HEK293T (cell line): ENCODE results near the gene RGN.
"Not testable (repeated sequence)": the region's sequence is repeated elsewhere in the genome, so short reads cannot be mapped to it uniquely, and the experiment has no call there.

Experiments used
- CTCF ChIA-PET: fragments of 350-600 bp; formaldehyde crosslinking; extraction: SDS; loops from one replicate; lab custom pipeline; 2021; ENCODE audit warnings: antibody characterized with exemption, inconsistent platforms; lab: Yijun Ruan, JAX
- POLR2A ChIA-PET: fragments of 350-600 bp; formaldehyde crosslinking; extraction: SDS; loops from one replicate; lab custom pipeline; 2020; ENCODE audit warnings: antibody characterized with exemption, inconsistent platforms; lab: Yijun Ruan, JAX
- DNase-seq: peaks from one replicate; pipeline ENCODE4 v3.0.0; 2012; ENCODE audit warnings: mixed read lengths; ENCODE audit errors: extremely low spot score
- ARNT ChIP-seq: fragments of 450-650 bp; IDR thresholded peaks from 2 replicates; pipeline ENCODE4 v1.6.1; 2017; ENCODE audit warnings: mild to moderate bottlenecking
- BHLHE40 ChIP-seq: fragments of 450-650 bp; IDR thresholded peaks from 2 replicates; pipeline ENCODE4 v1.6.1; 2016; ENCODE audit warnings: mild to moderate bottlenecking, moderate library complexity, borderline replicate concordance
- CTBP1 ChIP-seq: fragments of 450-650 bp; IDR thresholded peaks from 2 replicates; pipeline ENCODE4 v1.6.1; 2016; ENCODE audit warnings: borderline replicate concordance
- ELF4 ChIP-seq: fragments of 450-650 bp; IDR thresholded peaks from 2 replicates; pipeline ENCODE4 v1.6.1; 2017; ENCODE audit warnings: antibody characterized with exemption
- FOXA1 ChIP-seq: fragments of 450-650 bp; IDR thresholded peaks from 2 replicates; pipeline ENCODE4 v1.6.1; 2016; ENCODE audit warnings: mild to moderate bottlenecking
- FOXK2 ChIP-seq: fragments of 450-650 bp; IDR thresholded peaks from 2 replicates; pipeline ENCODE4 v1.6.1; 2016; ENCODE audit warnings: mild to moderate bottlenecking
- FOXM1 ChIP-seq: fragments of 450-650 bp; IDR thresholded peaks from 2 replicates; pipeline ENCODE4 v1.6.1; 2017; ENCODE audit warnings: mild to moderate bottlenecking, borderline replicate concordance
- HDGF ChIP-seq: fragments of 450-650 bp; IDR thresholded peaks from 2 replicates; pipeline ENCODE4 v1.6.1; 2017; ENCODE audit warnings: antibody characterized with exemption, borderline replicate concordance
- L3MBTL2 ChIP-seq: fragments of 450-650 bp; conservative IDR thresholded peaks from 2 replicates; pipeline ENCODE4 v1.6.1; 2016; ENCODE audit warnings: mild to moderate bottlenecking
- LEF1 ChIP-seq: fragments of 450-650 bp; IDR thresholded peaks from 2 replicates; pipeline ENCODE4 v1.6.1; 2017; ENCODE audit warnings: mild to moderate bottlenecking, borderline replicate concordance
- NFRKB ChIP-seq: fragments of 450-650 bp; IDR thresholded peaks from 2 replicates; pipeline ENCODE4 v1.6.1; 2016; ENCODE audit warnings: mild to moderate bottlenecking, moderate library complexity
- PKNOX1 ChIP-seq: fragments of 450-650 bp; IDR thresholded peaks from 2 replicates; pipeline ENCODE4 v1.6.1; 2016
- SP1 ChIP-seq: fragments of 450-650 bp; IDR thresholded peaks from 2 replicates; pipeline ENCODE4 v1.6.1; 2017
- SUZ12 ChIP-seq: fragments of 450-650 bp; IDR thresholded peaks from 2 replicates; pipeline ENCODE4 v1.6.1; 2016; ENCODE audit warnings: mild to moderate bottlenecking
- TARDBP ChIP-seq: fragments of 450-650 bp; IDR thresholded peaks from 2 replicates; pipeline ENCODE4 v1.6.1; 2016
- ZNF384 ChIP-seq: fragments of 450-650 bp; IDR thresholded peaks from 2 replicates; pipeline ENCODE4 v1.6.1; 2016

RGN gene

GRCh38 chrX:47093248-47093647, 15.0 kb downstream of the RGN start:
- DNase-seq: no peak
- POLR2A ChIA-PET: no interaction called here
- CTCF ChIA-PET: interaction anchor here (0.6 to 1.4 kb wide), 4 partner anchors 13 to 1173 kb away, joined by 3 read pairs; no protein-coding TSS in a partner anchor
- no peak for TF ChIP-seq FOXM1
- TF ChIP-seq LEF1: no peak
- TF ChIP-seq CTBP1: no peak
- no peak for TF ChIP-seq L3MBTL2
- no peak for TF ChIP-seq HDGF
- TF ChIP-seq NFRKB: no peak
- TF ChIP-seq ARNT: no peak
- TF ChIP-seq SP1: no peak
- TF ChIP-seq ELF4: no peak
- no peak for TF ChIP-seq SUZ12
- no peak for TF ChIP-seq FOXA1
- TF ChIP-seq TARDBP: no peak
- TF ChIP-seq FOXK2: no peak
- TF ChIP-seq ZNF384: no peak
- TF ChIP-seq PKNOX1: no peak
- no peak for TF ChIP-seq BHLHE40

- TF ChIP-seq HDGF: no peak
- no peak for TF ChIP-seq FOXA1
- no peak for TF ChIP-seq L3MBTL2
- no peak for TF ChIP-seq TARDBP
- no peak for TF ChIP-seq FOXK2
- no peak for TF ChIP-seq BHLHE40
- TF ChIP-seq SP1: no peak
- no peak for TF ChIP-seq PKNOX1
- TF ChIP-seq NFRKB: no peak
- no peak for TF ChIP-seq ZNF384
- TF ChIP-seq ARNT: no peak
- TF ChIP-seq LEF1: no peak
- no peak for TF ChIP-seq FOXM1
- no peak for TF ChIP-seq SUZ12
- TF ChIP-seq ELF4: no peak
- TF ChIP-seq CTBP1: no peak
- ChIA-PET CTCF (interaction anchor here (0.6 to 1.4 kb wide), 4 partner anchors 13 to 1174 kb away, joined by 3 read pairs; no protein-coding TSS in a partner anchor), POLR2A (no interaction called here)
- no peak for DNase-seq
These were observed 15.6 kb downstream of the RGN start for GRCh38 chrX:47093860-47094259.

GRCh38 chrX:47097018-47097417, 18.8 kb downstream of the RGN start:
- no peak for DNase-seq
- CTCF ChIA-PET: no interaction called here
- POLR2A ChIA-PET: interaction anchor here (0.8 kb wide), 1 partner anchor 32 kb away, joined by 3 read pairs; no protein-coding TSS in a partner anchor
- TF ChIP-seq ARNT: no peak
- no peak for TF ChIP-seq SP1
- TF ChIP-seq CTBP1: no peak
- no peak for TF ChIP-seq PKNOX1
- TF ChIP-seq L3MBTL2: no peak
- no peak for TF ChIP-seq BHLHE40
- no peak for TF ChIP-seq TARDBP
- no peak for TF ChIP-seq FOXA1
- TF ChIP-seq ELF4: no peak
- TF ChIP-seq HDGF: no peak
- no peak for TF ChIP-seq FOXK2
- TF ChIP-seq LEF1: no peak
- TF ChIP-seq SUZ12: no peak
- TF ChIP-seq ZNF384: no peak
- TF ChIP-seq NFRKB: no peak
- no peak for TF ChIP-seq FOXM1

- no peak for TF ChIP-seq ARNT
- TF ChIP-seq FOXM1: no peak
- TF ChIP-seq HDGF: no peak
- no peak for TF ChIP-seq SP1
- no peak for TF ChIP-seq NFRKB
- no peak for TF ChIP-seq ZNF384
- TF ChIP-seq L3MBTL2: no peak
- ChIA-PET CTCF (no interaction called here), POLR2A (no interaction called here)
- DNase-seq: no peak
These were observed 20.3 kb downstream of the RGN start for GRCh38 chrX:47098338-47099094.

DNA sequence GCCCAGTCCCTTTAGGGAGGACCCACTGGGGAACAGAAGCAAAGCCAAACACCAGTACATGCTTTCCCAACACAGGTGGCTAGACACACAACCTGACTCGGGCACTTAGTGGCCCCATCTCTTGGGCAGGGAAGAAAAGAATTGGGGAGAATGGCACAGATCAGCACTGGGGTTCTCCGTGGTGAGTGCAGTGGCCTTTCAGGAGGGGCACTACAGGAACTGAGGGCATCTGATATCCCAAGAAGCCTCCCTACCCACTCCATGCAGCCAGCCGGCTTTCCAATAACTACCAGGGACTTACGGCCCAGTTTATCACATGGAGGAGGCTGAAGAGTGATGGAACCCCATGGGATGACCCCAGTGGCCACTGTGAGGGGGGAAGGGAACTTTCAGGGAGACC, 23.0 kb downstream of the RGN start:
- ChIA-PET CTCF (no interaction called here), POLR2A (interaction anchor here (0.6 kb wide), 1 partner anchor 33 kb away, joined by 3 read pairs; no protein-coding TSS in a partner anchor)
- TF ChIP-seq ZNF384 (no peak), NFRKB (no peak), HDGF (no peak), LEF1 (no peak), ELF4 (no peak), FOXK2 (no peak), PKNOX1 (no peak), ARNT (no peak), FOXM1 (no peak), SP1 (no peak), FOXA1 (no peak), SUZ12 (no peak), BHLHE40 (no peak), CTBP1 (no peak), L3MBTL2 (no peak)
- DNase-seq: no peak

- CTCF ChIA-PET, POLR2A ChIA-PET, DNase-seq: not testable (repeated sequence)
These were observed 32.8 kb downstream of the RGN start for GRCh38 chrX:47110936-47111615.
